ENCODE data around the gene SUFU.

Gene SUFU

GRCh38 chr10:102613286-102613685 lies 109.5 kb downstream of the SUFU start:
- no peak overlapping the region for H3K9ac ChIP-seq (ENCODE audit: low read depth, low read length)
- no peak overlapping the region for H2AFZ ChIP-seq (ENCODE audit: low read depth, low read length)

GRCh38 chr10:102613785-102614184 lies 110.0 kb downstream of the SUFU start:
- ATAC-seq (ENCODE audit: insufficient read depth, low read depth) (no peak), DNase-seq (no peak)
- Histone ChIP-seq H3K27me3 (ENCODE audit: insufficient read depth, low read length, poor library complexity) (no peaks in the 10 kb centered on the region), H3K79me2 (ENCODE audit: insufficient read depth, low read length) (no peaks in the 10 kb centered on the region), H3K9me3 (ENCODE audit: insufficient read depth, low read length, severe bottlenecking) (no peaks in the 10 kb centered on the region), H4K20me1 (ENCODE audit: insufficient read depth, low read length) (no peaks in the 10 kb centered on the region), H3K27ac (ENCODE audit: low read length) (no peak overlapping the region), H3K4me2 (ENCODE audit: insufficient read depth, low read length) (no peak overlapping the region), H3K9ac (ENCODE audit: low read depth, low read length) (no peak overlapping the region), H3K36me3 (ENCODE audit: insufficient read depth, low read length) (peaks cover 38% of the 10 kb centered on the region), H2AFZ (ENCODE audit: low read depth, low read length) (no peak overlapping the region), H3K4me1 (ENCODE audit: insufficient read depth, low read length) (no peaks in the 10 kb centered on the region), H3K4me3 (ENCODE audit: low read depth in 1 of 2, low read length in 2 of 2) (no peak overlapping the region)
- TF ChIP-seq, protein P1, sequence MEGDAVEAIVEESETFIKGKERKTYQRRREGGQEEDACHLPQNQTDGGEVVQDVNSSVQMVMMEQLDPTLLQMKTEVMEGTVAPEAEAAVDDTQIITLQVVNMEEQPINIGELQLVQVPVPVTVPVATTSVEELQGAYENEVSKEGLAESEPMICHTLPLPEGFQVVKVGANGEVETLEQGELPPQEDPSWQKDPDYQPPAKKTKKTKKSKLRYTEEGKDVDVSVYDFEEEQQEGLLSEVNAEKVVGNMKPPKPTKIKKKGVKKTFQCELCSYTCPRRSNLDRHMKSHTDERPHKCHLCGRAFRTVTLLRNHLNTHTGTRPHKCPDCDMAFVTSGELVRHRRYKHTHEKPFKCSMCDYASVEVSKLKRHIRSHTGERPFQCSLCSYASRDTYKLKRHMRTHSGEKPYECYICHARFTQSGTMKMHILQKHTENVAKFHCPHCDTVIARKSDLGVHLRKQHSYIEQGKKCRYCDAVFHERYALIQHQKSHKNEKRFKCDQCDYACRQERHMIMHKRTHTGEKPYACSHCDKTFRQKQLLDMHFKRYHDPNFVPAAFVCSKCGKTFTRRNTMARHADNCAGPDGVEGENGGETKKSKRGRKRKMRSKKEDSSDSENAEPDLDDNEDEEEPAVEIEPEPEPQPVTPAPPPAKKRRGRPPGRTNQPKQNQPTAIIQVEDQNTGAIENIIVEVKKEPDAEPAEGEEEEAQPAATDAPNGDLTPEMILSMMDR (IDR thresholded peaks at IDR 0.05; ENCODE audit: borderline replicate concordance, extremely low read depth, low read length, poor library complexity, severe bottlenecking): no peak
- no peak for TF ChIP-seq EZH2 (IDR thresholded peaks at IDR 0.05; ENCODE audit: borderline replicate concordance, low read depth, low read length, severe bottlenecking)

More at GRCh38 chr10:102613286-102613685, 109.5 kb downstream of the SUFU start:
- TF ChIP-seq EZH2 (IDR thresholded peaks at IDR 0.05; ENCODE audit: borderline replicate concordance, low read depth, low read length, severe bottlenecking): no peak
- TF ChIP-seq, protein P1 (IDR thresholded peaks at IDR 0.05; ENCODE audit: borderline replicate concordance, extremely low read depth, low read length, poor library complexity, severe bottlenecking): no peak
- Histone ChIP-seq H3K4me3 (ENCODE audit: low read depth in 1 of 2, low read length in 2 of 2) (no peak overlapping the region), H4K20me1 (ENCODE audit: insufficient read depth, low read length) (no peaks in the 10 kb centered on the region), H3K4me1 (ENCODE audit: insufficient read depth, low read length) (no peaks in the 10 kb centered on the region), H3K36me3 (ENCODE audit: insufficient read depth, low read length) (peaks cover 34% of the 10 kb centered on the region), H3K79me2 (ENCODE audit: insufficient read depth, low read length) (no peaks in the 10 kb centered on the region), H3K9me3 (ENCODE audit: insufficient read depth, low read length, severe bottlenecking) (no peaks in the 10 kb centered on the region), H3K4me2 (ENCODE audit: insufficient read depth, low read length) (no peak overlapping the region), H3K27me3 (ENCODE audit: insufficient read depth, low read length, poor library complexity) (no peaks in the 10 kb centered on the region), H3K27ac (ENCODE audit: low read length) (no peak overlapping the region)
- ATAC-seq (ENCODE audit: insufficient read depth, low read depth): no peak
- DNase-seq: no peak

DNA sequence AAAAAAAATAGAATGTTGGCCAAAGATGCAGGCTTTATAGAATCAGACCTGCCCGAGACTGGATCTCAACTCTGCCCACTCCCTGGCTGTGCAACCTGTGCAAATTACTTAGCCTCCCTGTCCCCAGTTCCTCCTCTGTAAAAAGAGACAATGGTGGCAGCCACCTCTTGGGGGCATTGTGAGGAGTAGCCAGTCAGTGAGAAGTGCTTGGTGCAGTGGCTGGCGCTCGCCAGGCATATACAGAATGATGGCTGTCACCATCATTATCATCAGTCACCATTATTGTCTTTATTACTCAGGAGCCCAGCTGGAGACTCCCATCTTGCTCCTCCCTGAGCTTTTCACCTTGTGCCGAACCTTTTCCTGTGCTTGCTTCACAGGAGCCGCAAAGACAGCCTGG lies 111.1 kb downstream of the SUFU start:
- Histone ChIP-seq H3K4me1 (ENCODE audit: insufficient read depth, low read length) (no peaks in the 10 kb centered on the region), H3K27ac (ENCODE audit: low read length) (no peak overlapping the region), H3K9ac (ENCODE audit: low read depth, low read length) (no peak overlapping the region), H3K79me2 (ENCODE audit: insufficient read depth, low read length) (no peaks in the 10 kb centered on the region), H4K20me1 (ENCODE audit: insufficient read depth, low read length) (no peaks in the 10 kb centered on the region), H3K4me2 (ENCODE audit: insufficient read depth, low read length) (no peak overlapping the region), H3K9me3 (ENCODE audit: insufficient read depth, low read length, severe bottlenecking) (no peaks in the 10 kb centered on the region), H3K27me3 (ENCODE audit: insufficient read depth, low read length, poor library complexity) (no peaks in the 10 kb centered on the region), H2AFZ (ENCODE audit: low read depth, low read length) (no peak overlapping the region), H3K4me3 (ENCODE audit: low read depth in 1 of 2, low read length in 2 of 2) (no peak overlapping the region), H3K36me3 (ENCODE audit: insufficient read depth, low read length) (peaks cover 40% of the 10 kb centered on the region)
- ATAC-seq (ENCODE audit: insufficient read depth, low read depth): no peak
- DNase-seq: no peak
- TF ChIP-seq, protein P1 (IDR thresholded peaks at IDR 0.05; ENCODE audit: borderline replicate concordance, extremely low read depth, low read length, poor library complexity, severe bottlenecking): no peak
- TF ChIP-seq EZH2 (IDR thresholded peaks at IDR 0.05; ENCODE audit: borderline replicate concordance, low read depth, low read length, severe bottlenecking): no peak

GRCh38 chr10:102615361-102615760 lies 111.6 kb downstream of the SUFU start:
- Histone ChIP-seq H3K27ac (ENCODE audit: low read length) (no peak overlapping the region), H4K20me1 (ENCODE audit: insufficient read depth, low read length) (no peaks in the 10 kb centered on the region; the same call in 1 of the 2 replicates), H2AFZ (ENCODE audit: low read depth, low read length) (no peak overlapping the region), H3K4me3 (ENCODE audit: low read depth in 1 of 2, low read length in 2 of 2) (no peak overlapping the region), H3K9me3 (ENCODE audit: insufficient read depth, low read length, severe bottlenecking) (no peaks in the 10 kb centered on the region), H3K79me2 (ENCODE audit: insufficient read depth, low read length) (no peaks in the 10 kb centered on the region), H3K4me2 (ENCODE audit: insufficient read depth, low read length) (no peak overlapping the region), H3K36me3 (ENCODE audit: insufficient read depth, low read length) (peaks cover 40% of the 10 kb centered on the region), H3K27me3 (ENCODE audit: insufficient read depth, low read length, poor library complexity) (no peaks in the 10 kb centered on the region), H3K9ac (ENCODE audit: low read depth, low read length) (no peak overlapping the region), H3K4me1 (ENCODE audit: insufficient read depth, low read length) (no peaks in the 10 kb centered on the region)
- ATAC-seq (ENCODE audit: insufficient read depth, low read depth) (peak; percentile 68), DNase-seq (peak; percentile 36)
- no peak for TF ChIP-seq EZH2 (IDR thresholded peaks at IDR 0.05; ENCODE audit: borderline replicate concordance, low read depth, low read length, severe bottlenecking)
- TF ChIP-seq, protein P1 (IDR thresholded peaks at IDR 0.05; ENCODE audit: borderline replicate concordance, extremely low read depth, low read length, poor library complexity, severe bottlenecking): peak; percentile 57
